ENCODE results near the gene SRPX2.

Gene SRPX2

DNA sequence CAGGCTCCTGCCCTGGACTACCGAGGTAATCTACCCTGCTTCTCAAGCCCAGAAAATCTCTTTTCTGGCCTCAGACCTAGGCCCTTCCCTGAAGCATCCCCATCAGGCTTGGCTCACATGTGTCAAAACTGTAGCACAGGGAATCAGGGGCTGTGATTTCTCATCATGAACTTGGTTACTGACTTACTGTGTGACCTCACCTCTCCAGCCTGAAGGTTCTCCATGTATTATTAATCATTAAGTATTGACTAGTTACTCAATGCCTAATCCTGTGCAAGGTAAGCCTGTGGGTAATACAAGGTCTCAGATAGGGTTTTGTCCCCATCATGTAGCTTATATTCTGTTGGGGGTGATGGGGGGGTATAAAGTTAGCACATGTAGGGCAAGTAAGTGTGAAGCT lies 6.8 kb downstream of the SRPX2 start:
- no peak for DNase-seq (ENCODE audit: extremely low read depth, insufficient read length)
- H3K36me3 ChIP-seq (ENCODE audit: control insufficient read depth, insufficient read depth, low read length): no peaks in the 10 kb centered on the region
- H3K4me3 ChIP-seq (replicated peaks; ENCODE audit: low read depth, low read length): no peak overlapping the region
- TF ChIP-seq, protein P1, sequence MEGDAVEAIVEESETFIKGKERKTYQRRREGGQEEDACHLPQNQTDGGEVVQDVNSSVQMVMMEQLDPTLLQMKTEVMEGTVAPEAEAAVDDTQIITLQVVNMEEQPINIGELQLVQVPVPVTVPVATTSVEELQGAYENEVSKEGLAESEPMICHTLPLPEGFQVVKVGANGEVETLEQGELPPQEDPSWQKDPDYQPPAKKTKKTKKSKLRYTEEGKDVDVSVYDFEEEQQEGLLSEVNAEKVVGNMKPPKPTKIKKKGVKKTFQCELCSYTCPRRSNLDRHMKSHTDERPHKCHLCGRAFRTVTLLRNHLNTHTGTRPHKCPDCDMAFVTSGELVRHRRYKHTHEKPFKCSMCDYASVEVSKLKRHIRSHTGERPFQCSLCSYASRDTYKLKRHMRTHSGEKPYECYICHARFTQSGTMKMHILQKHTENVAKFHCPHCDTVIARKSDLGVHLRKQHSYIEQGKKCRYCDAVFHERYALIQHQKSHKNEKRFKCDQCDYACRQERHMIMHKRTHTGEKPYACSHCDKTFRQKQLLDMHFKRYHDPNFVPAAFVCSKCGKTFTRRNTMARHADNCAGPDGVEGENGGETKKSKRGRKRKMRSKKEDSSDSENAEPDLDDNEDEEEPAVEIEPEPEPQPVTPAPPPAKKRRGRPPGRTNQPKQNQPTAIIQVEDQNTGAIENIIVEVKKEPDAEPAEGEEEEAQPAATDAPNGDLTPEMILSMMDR (IDR thresholded peaks at IDR 0.05; ENCODE audit: insufficient read depth, low read length, poor library complexity, severe bottlenecking): no peak
- no peaks in the 10 kb centered on the region for H3K27me3 ChIP-seq (replicated peaks; ENCODE audit: control insufficient read depth, insufficient read depth, low read length)

DNA sequence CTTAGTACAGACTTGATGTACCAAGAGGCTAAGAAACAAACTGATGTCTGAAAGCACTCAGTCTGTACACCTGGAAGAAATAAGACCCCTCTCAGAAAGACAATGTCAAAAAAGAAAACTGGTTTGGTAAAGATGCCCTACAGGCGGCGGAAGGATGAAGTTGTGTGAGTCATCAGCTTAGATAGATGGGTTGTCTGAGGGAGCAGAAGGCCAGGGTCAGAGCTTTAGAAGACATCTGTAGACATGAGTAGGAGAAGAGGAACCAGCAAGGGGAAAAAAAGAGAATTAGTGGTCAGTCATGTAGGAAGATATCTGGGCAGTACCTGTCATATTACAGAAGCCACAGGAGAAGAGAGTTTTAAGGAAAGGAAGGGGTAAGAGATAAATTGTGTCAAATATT lies 8.3 kb downstream of the SRPX2 start:
- H3K27me3 ChIP-seq (replicated peaks; ENCODE audit: control insufficient read depth, insufficient read depth, low read length): no peaks in the 10 kb centered on the region
- TF ChIP-seq, protein P1 (IDR thresholded peaks at IDR 0.05; ENCODE audit: insufficient read depth, low read length, poor library complexity, severe bottlenecking): no peak
- no peak overlapping the region for H3K4me3 ChIP-seq (replicated peaks; ENCODE audit: low read depth, low read length)
- no peak for DNase-seq (ENCODE audit: extremely low read depth, insufficient read length)
- no peaks in the 10 kb centered on the region for H3K36me3 ChIP-seq (ENCODE audit: control insufficient read depth, insufficient read depth, low read length)

DNA sequence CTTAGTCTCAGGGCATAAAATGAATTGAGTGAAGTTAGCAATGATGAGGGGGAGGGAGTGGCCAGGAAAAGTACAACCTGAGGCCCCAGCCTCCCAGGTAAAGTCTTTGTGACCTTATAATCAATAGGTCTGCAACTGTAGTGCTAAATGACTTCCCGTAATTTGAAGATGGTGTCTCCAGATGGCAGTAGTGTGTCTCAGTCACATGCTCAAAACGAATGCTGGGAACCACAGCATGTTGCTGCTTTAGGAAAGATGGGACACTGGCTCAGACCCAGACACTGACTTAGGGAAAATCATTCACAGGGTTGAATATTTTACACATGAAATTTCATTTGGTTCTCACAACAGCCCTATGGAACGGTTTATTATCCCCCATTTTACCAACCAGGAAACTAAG lies 10.3 kb downstream of the SRPX2 start:
- H3K4me3 ChIP-seq (replicated peaks; ENCODE audit: low read depth, low read length): no peak overlapping the region
- H3K36me3 ChIP-seq (ENCODE audit: control insufficient read depth, insufficient read depth, low read length): no peaks in the 10 kb centered on the region
- TF ChIP-seq, protein P1 (IDR thresholded peaks at IDR 0.05; ENCODE audit: insufficient read depth, low read length, poor library complexity, severe bottlenecking): peak; percentile 43
- no peak for DNase-seq (ENCODE audit: extremely low read depth, insufficient read length)
- H3K27me3 ChIP-seq (replicated peaks; ENCODE audit: control insufficient read depth, insufficient read depth, low read length): no peaks in the 10 kb centered on the region

DNA sequence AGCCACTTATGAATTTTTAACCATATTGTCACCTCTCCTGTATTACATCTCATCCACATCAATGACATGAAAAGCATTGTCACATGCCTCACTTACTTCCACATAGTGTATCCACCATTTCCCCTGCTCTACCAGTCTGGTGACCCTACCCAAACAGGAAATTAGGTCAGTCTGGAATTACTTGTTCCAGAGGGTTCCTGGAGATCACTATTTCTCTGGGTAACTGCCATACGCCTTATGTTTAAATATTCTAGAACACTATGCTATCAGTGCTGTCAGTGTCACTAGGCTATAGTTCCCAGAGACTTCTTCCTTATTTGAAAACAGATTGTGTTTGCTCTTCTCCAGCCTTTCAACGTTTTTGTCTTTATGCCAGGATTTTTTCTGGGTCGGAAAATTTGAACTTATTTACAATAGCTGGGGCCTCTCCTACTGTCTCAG lies 15.0 kb downstream of the SRPX2 start:
- TF ChIP-seq, protein P1 (IDR thresholded peaks at IDR 0.05; ENCODE audit: insufficient read depth, low read length, poor library complexity, severe bottlenecking): no peak
- Histone ChIP-seq H3K4me3 (replicated peaks; ENCODE audit: low read depth, low read length) (no peak overlapping the region), H3K27me3 (replicated peaks; ENCODE audit: control insufficient read depth, insufficient read depth, low read length) (no peaks in the 10 kb centered on the region; the same call in 1 of the 2 replicates), H3K36me3 (ENCODE audit: control insufficient read depth, insufficient read depth, low read length) (no peaks in the 10 kb centered on the region)
- no peak for DNase-seq (ENCODE audit: extremely low read depth, insufficient read length)

DNA sequence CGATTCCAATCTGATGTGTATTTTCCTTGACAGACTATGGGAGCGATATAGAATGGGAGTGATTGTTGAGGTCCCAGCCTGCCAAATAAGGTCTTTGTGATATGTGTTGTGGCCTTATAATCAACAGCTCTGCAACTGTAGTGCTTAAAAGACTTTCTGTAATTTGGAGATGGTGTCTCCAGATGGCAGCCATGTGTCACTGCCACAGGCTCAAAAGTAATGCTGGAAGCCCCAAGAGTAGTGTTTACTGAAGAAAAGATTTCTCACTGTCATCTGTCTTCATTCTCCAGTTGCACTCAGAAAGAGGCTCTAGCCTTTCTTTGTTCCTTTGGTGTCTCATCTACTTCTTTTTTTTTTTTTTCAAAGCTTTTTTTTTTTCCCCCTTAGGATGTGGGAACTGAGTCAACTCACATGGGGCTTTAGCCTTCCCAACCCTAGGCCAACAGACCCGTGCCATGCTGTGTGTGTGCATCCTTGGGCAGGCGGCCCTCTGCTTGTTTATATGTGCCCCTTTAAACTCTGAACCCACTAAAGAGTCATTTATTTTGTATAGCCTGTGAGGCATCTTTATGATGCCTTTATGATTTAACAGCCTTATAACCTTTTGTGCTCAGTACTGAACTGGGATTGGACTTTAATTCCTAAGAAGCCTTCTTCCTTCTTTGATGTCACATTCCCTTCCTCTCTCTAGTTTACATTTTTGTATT lies 15.6 kb downstream of the SRPX2 start:
- no peak overlapping the region for H3K4me3 ChIP-seq (replicated peaks; ENCODE audit: low read depth, low read length)
- H3K36me3 ChIP-seq (ENCODE audit: control insufficient read depth, insufficient read depth, low read length): no peaks in the 10 kb centered on the region
- TF ChIP-seq, protein P1 (IDR thresholded peaks at IDR 0.05; ENCODE audit: insufficient read depth, low read length, poor library complexity, severe bottlenecking): no peak
- DNase-seq (ENCODE audit: extremely low read depth, insufficient read length): no peak
- no peaks in the 10 kb centered on the region; the same call in 1 of the 2 replicates for H3K27me3 ChIP-seq (replicated peaks; ENCODE audit: control insufficient read depth, insufficient read depth, low read length)
